Naive thymus-derived CD4-positive, alpha-beta T cell (primary cell): Measurements from ENCODE around the gene ELL3. TPM values are rescaled to one million over a fixed set of nuclear protein-coding genes. Genes with fewer than 3 reads are reported as not detected.
A peak's percentile ranks its signal among the peaks of the same experiment; 100 is the strongest.
"Not testable (repeated sequence)": the region's sequence is repeated elsewhere in the genome, so short reads cannot be mapped to it uniquely, and the experiment has no call there.

Experiments
- ATAC-seq: fragments of 150-1000 bp; cut with Tn5 transposase; 2 replicates; pipeline ENCODE4 v1.10.0; 2021; ENCODE audit warnings: mild to moderate bottlenecking, moderate library complexity
- CTCF ChIA-PET: fragments of 350-600 bp; sonication (Branson Sonifier 250); formaldehyde crosslinking; loops from one replicate; lab custom pipeline; 2021; ENCODE audit warnings: antibody characterized with exemption; lab: Charles Lee
- POLR2A ChIA-PET: fragments of 350-600 bp; sonication (Branson Sonifier 250); formaldehyde crosslinking; loops from one replicate; lab custom pipeline; 2021; ENCODE audit warnings: antibody characterized with exemption, inconsistent platforms; lab: Charles Lee
- DNase-seq, 9 donors: peaks; one replicate each; pipeline versions ENCODE4 v3.0.0 to v3.0.0-alpha.2; 2020 to 2022; ENCODE audit warnings: mixed read lengths in 1 of 9
- H3K27ac ChIP-seq: one replicate; pipeline ENCODE4 v1.7.0; 2013; ENCODE audit warnings: mild to moderate bottlenecking, low read depth, low read length, moderate library complexity
- H3K27me3 ChIP-seq, 2 donors: one replicate each; pipeline ENCODE4 v1.7.0; 2013; ENCODE audit warnings: low read length in 2 of 2, mild to moderate bottlenecking in 2 of 2, moderate library complexity in 2 of 2; ENCODE audit not compliant: control insufficient read depth in 2 of 2, insufficient read depth in 2 of 2
- H3K36me3 ChIP-seq, 3 experiments: 1 replicate in 2 of 3; 2 replicates in 1 of 3; pipeline ENCODE4 v1.7.0; 2013; ENCODE audit warnings: low read length in 3 of 3, mild to moderate bottlenecking in 3 of 3, moderate library complexity in 1 of 3; ENCODE audit not compliant: insufficient read depth in 3 of 3, control insufficient read depth in 2 of 3
- H3K4me1 ChIP-seq, 2 donors: one replicate each; pipeline ENCODE4 v1.7.0; 2013; ENCODE audit warnings: low read length in 2 of 2, mild to moderate bottlenecking in 2 of 2, moderate library complexity in 1 of 2; ENCODE audit not compliant: control insufficient read depth in 2 of 2, insufficient read depth in 2 of 2
- H3K4me3 ChIP-seq: 2 replicates; pipeline ENCODE4 v1.7.0; 2013; ENCODE audit warnings: mild to moderate bottlenecking, low read length
- H3K9me3 ChIP-seq, 3 experiments: 1 replicate in 2 of 3; 2 replicates in 1 of 3; pipeline ENCODE4 v1.7.0; 2013; ENCODE audit warnings: low read length in 3 of 3; ENCODE audit not compliant: control insufficient read depth in 2 of 3
- H3K27ac Mint-ChIP-seq, 9 donors: one replicate each; pipeline ENCODE4 v1.8.0; 2020 to 2022; ENCODE audit warnings: mixed read lengths in 9 of 9, mild to moderate bottlenecking in 8 of 9, moderate library complexity in 5 of 9, inconsistent platforms in 2 of 9
- H3K27me3 Mint-ChIP-seq, 5 donors: one replicate each; pipeline ENCODE4 v1.8.0; 2021 to 2022; ENCODE audit warnings: mixed read lengths in 5 of 5, mild to moderate bottlenecking in 1 of 5
- H3K36me3 Mint-ChIP-seq, 5 donors: one replicate each; pipeline ENCODE4 v1.8.0; 2020 to 2022; ENCODE audit warnings: mixed read lengths in 5 of 5, mild to moderate bottlenecking in 3 of 5, inconsistent platforms in 1 of 5
- H3K4me1 Mint-ChIP-seq, 7 donors: one replicate each; pipeline ENCODE4 v1.8.0; 2020 to 2022; ENCODE audit warnings: mixed read lengths in 7 of 7, mild to moderate bottlenecking in 3 of 7, inconsistent platforms in 1 of 7
- H3K4me3 Mint-ChIP-seq, 10 donors: one replicate each; pipeline ENCODE4 v1.8.0; 2020 to 2022; ENCODE audit warnings: mild to moderate bottlenecking in 10 of 10, mixed read lengths in 10 of 10, moderate library complexity in 6 of 10, inconsistent platforms in 2 of 10
- H3K9me3 Mint-ChIP-seq, 11 donors: one replicate each; pipeline ENCODE4 v1.8.0; 2020 to 2022; ENCODE audit warnings: mixed read lengths in 11 of 11, mild to moderate bottlenecking in 4 of 11, inconsistent platforms in 1 of 11, moderate library complexity in 1 of 11
- intact Hi-C, 2 donors: fragments of 100-400 bp; cut with micrococcal nuclease; formaldehyde crosslinking; loops; one replicate each; pipeline ENCODE4 v1.15.1; 2023
- polyA plus RNA-seq, 2 donors: library from polyadenylated mRNA; unstranded; fragments of 300-500 nt; fragmentation: Illumina TruSeq; gene quantifications; one replicate each; pipeline ENCODE4 v1.2.3, GENCODE V29; 2021
- total RNA-seq, 6 experiments: library from RNA in 5 of 6; stranded (reverse) in 5 of 6; gene quantifications; 1 replicate in 5 of 6; 2 replicates in 1 of 6; pipeline ENCODE4 v1.2.3 and lab custom pipeline; 2021 to 2026

ELL3 gene
- total and polyA plus RNA-seq, 7 experiments from 2014 or later, result 1.8 to 4.9 (median 2.0) TPM

DNA sequence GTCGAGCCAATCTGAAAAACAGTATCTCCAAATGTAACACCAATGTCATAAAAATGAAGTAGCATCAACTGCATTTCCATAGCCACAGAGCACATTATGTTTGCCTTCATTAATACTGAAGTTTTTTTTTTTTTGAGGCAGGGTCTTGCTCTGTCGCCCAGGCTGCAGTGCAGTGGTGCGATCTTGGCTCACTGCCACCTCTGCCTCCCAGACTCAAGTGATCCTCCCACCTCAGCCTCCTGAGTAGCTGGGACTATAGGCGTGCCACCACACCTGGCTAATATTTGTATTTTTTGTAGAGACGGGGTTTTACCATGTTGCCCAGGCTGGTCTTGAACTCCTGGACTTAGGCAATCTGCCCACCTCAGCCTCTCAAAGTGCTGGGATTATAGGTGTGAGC is 38.3 kb upstream of the ELL3 start:
- intact Hi-C loops, H3K9me3 ChIP-seq, ATAC-seq, H3K27ac ChIP-seq, DNase-seq, H3K9me3 Mint-ChIP-seq, H3K27me3 ChIP-seq, H3K4me1 ChIP-seq, POLR2A ChIA-PET, H3K27me3 Mint-ChIP-seq, H3K4me3 Mint-ChIP-seq, H3K4me3 ChIP-seq: not testable (repeated sequence)
- Mint-ChIP-seq H3K4me1 (peaks cover 4 to 27% (median 15%) of the 10 kb centered on the region in 7 donors), H3K36me3 (peaks cover 21 to 33% (median 24%) of the 10 kb centered on the region in 5 donors), H3K27ac (peak overlapping the region in 5 of 9 donors; percentile 44 to 83 (median 67))
- H3K36me3 ChIP-seq, result peaks cover 36 to 71% (median 39%) of the 10 kb centered on the region in 3 experiments
- CTCF ChIA-PET, result interaction anchor here (0.6 kb wide), 1 partner anchor 159 kb away, joined by 3 read pairs; no protein-coding TSS in a partner anchor

DNA sequence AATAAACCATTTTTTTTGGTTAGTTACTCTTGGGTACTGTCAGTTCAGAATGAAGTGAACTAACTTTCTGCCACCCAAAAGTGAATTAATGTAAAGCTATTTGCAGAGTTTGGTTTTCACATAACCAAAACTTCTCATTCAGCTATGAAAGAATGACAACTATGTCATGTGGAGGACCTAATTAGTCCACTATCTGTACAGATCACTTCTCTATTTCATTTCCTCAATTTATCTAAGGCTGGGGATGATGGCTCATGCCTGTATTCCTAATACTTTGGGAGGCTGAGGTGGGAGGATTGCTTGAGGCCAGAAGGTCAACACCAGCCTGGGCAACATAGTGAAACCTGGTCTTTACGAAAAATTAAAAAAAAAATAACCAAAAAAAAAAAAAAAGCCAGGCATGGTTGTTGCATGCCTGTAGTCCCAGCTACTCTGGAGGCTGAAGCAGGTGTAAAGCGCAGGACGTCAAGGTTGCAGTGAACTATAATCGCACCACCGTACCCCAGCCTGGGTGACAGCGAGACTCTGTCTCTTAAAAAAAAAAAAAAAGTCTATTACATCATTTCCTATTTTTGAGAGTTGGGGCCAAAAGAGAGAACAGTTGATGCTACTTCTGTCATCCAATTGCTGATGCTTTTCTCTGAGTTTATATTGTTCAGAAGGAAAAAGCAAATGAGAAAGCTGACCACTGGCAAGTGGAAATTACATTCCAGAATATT is 32.4 kb upstream of the ELL3 start:
- Mint-ChIP-seq H3K27ac (peak overlapping the region in 3 of 9 donors; percentile 26 to 73 (median 64)), H3K27me3 (no peaks in the 10 kb centered on the region), H3K9me3 (no peaks in the 10 kb centered on the region), H3K36me3 (peaks cover 21 to 44% (median 34%) of the 10 kb centered on the region in 5 donors), H3K4me3 (no peak overlapping the region), H3K4me1 (peaks cover 0 to 12% (median 0%) of the 10 kb centered on the region in 7 donors)
- peaks cover 36 to 90% (median 40%) of the 10 kb centered on the region in 3 experiments for H3K36me3 ChIP-seq
- intact Hi-C loops, result no loop called here
- H3K4me3 ChIP-seq, result no peak overlapping the region
- POLR2A ChIA-PET, result interaction anchor here (0.6 to 1.3 kb wide), 5 partner anchors 9 to 1352 kb away, joined by 3 to 8 read pairs (median 3); partner anchors contain the start of genes HYPK, MFAP1 and SERINC4
- H3K9me3 ChIP-seq, result no peaks in the 10 kb centered on the region
- CTCF ChIA-PET, result interaction anchor here (0.7 kb wide), 1 partner anchor 11 kb away, joined by 4 read pairs; no protein-coding TSS in a partner anchor
- ATAC-seq (peak; percentile 72), DNase-seq (no peak)
- H3K27me3 ChIP-seq, result no peaks in the 10 kb centered on the region
- no peaks in the 10 kb centered on the region for H3K4me1 ChIP-seq
- no peak overlapping the region for H3K27ac ChIP-seq

DNA sequence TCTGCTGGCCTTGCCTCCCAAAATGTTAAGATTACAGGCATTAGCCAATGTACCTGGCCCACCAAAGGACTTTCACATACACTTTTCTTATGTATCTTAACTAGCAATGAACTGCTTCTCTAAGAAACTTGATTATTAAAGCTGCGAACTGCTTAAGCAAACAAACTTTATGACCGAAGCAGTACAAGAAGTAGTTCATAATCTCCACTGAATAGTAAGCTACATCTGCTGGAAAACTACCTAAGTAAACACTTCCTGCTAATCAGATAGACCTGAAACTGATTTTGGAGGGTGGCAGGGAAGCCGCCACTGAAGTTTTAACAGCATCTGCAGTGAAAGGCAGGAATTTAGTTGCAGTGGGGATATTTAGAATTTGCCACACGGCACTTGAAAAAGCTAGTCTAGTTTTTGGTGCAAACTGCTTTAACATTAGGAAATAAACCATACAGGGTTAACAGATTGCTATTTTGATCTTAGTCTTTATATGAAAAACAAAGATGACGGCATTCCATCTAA is 31.7 kb upstream of the ELL3 start:
- peaks cover 34 to 88% (median 35%) of the 10 kb centered on the region in 3 experiments for H3K36me3 ChIP-seq
- H3K4me1 ChIP-seq, result no peaks in the 10 kb centered on the region
- no peak overlapping the region for H3K27ac ChIP-seq
- no peak overlapping the region for H3K27ac Mint-ChIP-seq
- H3K27me3 ChIP-seq, result no peaks in the 10 kb centered on the region
- no peak overlapping the region for H3K4me3 Mint-ChIP-seq
- ChIA-PET POLR2A (interaction anchor here (1.1 kb wide), 1 partner anchor 16 kb away, joined by 3 read pairs; the partner anchor contains the start of gene MFAP1), CTCF (no interaction called here)
- H3K4me1 Mint-ChIP-seq, result peaks cover 0 to 12% (median 0%) of the 10 kb centered on the region in 7 donors
- no peaks in the 10 kb centered on the region for H3K9me3 ChIP-seq
- H3K36me3 Mint-ChIP-seq, result peaks cover 21 to 45% (median 34%) of the 10 kb centered on the region in 5 donors
- no peaks in the 10 kb centered on the region for H3K9me3 Mint-ChIP-seq
- H3K27me3 Mint-ChIP-seq, result no peaks in the 10 kb centered on the region
- ATAC-seq (no peak), DNase-seq (no peak)
- intact Hi-C loops, result no loop called here
- no peak overlapping the region for H3K4me3 ChIP-seq

DNA sequence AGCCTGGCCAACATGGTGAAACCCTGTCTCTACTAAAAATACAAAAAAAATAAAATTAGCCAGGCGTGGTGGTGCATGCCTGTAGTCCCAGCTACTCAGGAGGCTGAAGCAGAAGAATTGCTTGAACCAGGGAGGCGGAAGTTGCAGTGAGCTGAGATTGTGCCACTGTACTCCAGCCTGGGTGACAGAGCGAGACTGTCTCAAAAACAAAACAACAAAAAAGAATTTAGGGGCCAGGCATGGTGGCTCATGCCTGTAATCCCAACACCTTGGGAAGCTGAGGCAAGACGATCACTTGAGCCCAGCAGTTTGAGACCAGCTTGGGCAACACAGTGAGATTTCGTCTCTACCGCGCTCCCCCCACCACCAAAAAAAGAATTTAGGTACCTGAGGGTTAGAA is 25.9 kb upstream of the ELL3 start:
- peaks cover 14 to 15% of the 10 kb centered on the region in 2 donors for H3K4me1 ChIP-seq
- H3K9me3 ChIP-seq, H3K27me3 ChIP-seq, DNase-seq, H3K27ac ChIP-seq, ATAC-seq, intact Hi-C loops, H3K27me3 Mint-ChIP-seq, CTCF ChIA-PET, H3K4me3 ChIP-seq, H3K9me3 Mint-ChIP-seq, H3K4me3 Mint-ChIP-seq: not testable (repeated sequence)
- peak overlapping the region in 1 of 9 donors; percentile 33 for H3K27ac Mint-ChIP-seq
- H3K36me3 ChIP-seq, result peaks cover 2 to 66% (median 15%) of the 10 kb centered on the region in 3 experiments
- peaks cover 16 to 50% (median 46%) of the 10 kb centered on the region in 5 donors for H3K36me3 Mint-ChIP-seq
- POLR2A ChIA-PET, result interaction anchor here (2.0 kb wide), 1 partner anchor 22 kb away, joined by 5 read pairs; the partner anchor contains the start of gene MFAP1
- H3K4me1 Mint-ChIP-seq, result peaks cover 19 to 40% (median 36%) of the 10 kb centered on the region in 7 donors

DNA sequence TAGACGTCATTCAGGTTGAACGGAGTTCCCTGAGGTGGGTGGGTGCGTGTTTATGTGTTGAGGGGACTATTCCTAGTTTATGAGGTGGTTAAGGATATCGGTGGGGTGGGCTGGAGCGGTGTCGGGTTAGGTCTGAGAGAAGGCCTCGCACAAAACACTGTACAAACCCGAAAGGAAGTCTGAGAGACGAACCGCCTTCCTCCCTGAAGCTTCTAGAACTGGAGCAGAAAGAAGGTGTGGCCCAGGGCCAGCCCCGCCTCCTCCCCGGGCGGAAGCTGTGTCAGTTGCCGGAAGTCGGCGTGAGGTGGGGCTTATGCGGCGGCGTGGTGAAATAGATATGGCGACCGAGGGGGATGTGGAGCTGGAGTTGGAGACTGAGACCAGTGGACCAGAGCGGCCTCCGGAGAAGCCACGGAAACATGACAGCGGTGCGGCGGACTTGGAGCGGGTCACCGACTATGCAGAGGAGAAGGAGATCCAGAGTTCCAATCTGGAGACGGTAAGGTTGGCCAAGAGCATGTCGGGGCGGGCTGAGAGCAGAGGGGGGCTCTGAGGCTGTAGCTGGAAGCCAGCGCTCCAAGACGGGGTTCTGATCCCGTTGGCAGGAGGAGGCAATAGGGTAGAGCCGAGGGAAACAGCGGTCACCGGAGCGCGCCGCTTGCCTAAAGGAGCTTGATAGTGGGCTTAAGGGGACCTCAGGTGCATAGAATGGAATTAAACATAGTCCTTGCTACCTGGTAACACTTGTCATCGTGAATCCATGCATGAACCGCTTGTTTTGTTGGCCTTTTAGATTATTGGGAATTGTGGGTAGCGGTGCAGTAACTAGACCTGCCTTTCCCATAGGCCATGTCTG is 23.7 kb upstream of the ELL3 start, which contains the start of gene HYPK:
HYPK (plus strand) TSS at position 314 of the 856 bp plus-strand sequence; CDS start at position 338, 24 bp downstream.
- Histone ChIP-seq H3K4me3 (peak within 1 kb of the TSS; percentile 98), H3K9me3 (no peaks in the 10 kb centered on the region), H3K27me3 (no peaks in the 10 kb centered on the region), H3K4me1 (peaks cover 14 to 15% of the 10 kb centered on the region in 2 donors), H3K27ac (peak within 1 kb of the TSS; percentile 85), H3K36me3 (peaks cover 8 to 65% (median 9%) of the 10 kb centered on the region in 3 experiments)
- Mint-ChIP-seq H3K4me1 (peaks cover 21 to 54% (median 49%) of the 10 kb centered on the region in 7 donors), H3K36me3 (peaks cover 12 to 46% (median 44%) of the 10 kb centered on the region in 5 donors), H3K9me3 (no peaks in the 10 kb centered on the region), H3K4me3 (peak within 1 kb of the TSS; percentile 89 to 100 (median 99)), H3K27ac (peak within 1 kb of the TSS; percentile 94 to 100 (median 97)), H3K27me3 (no peaks in the 10 kb centered on the region)
- intact Hi-C loops, result loop anchor here (1.0 to 2.0 kb wide), 8 partner anchors 8 to 290 kb away; partner anchors contain the start of genes MFAP1 (in 2 of the 2), SERF2 (in 2 of the 2), ELL3 (in 1 of the 2) and PDIA3 (in 1 of the 2)
- CTCF ChIA-PET, result interaction anchor here (0.9 to 1.7 kb wide), 2 partner anchors 24 kb away, joined by 4 to 6 read pairs; partner anchors contain the start of genes ELL3 and MFAP1
- ATAC-seq, result peak; percentile 99
- DNase-seq, result peak; percentile 77 to 95 (median 91)
- POLR2A ChIA-PET, result interaction anchor here (0.7 to 2.5 kb wide), 12 partner anchors 9 to 54 kb away, joined by 3 to 29 read pairs (median 7); partner anchors contain the start of genes ELL3, MFAP1, PDIA3 and SERF2
